GM12878 (cell line): Measurements from ENCODE around the gene PMPCA. TPM values are rescaled to one million over a fixed set of nuclear protein-coding genes. Genes with fewer than 3 reads are reported as not detected.

Source experiments
- ATAC-seq: fragments of 200-7000 bp; cut with Tn5 transposase; 3 replicates; pipeline ENCODE4 v1.9.1; 2020; ENCODE audit warnings: mild to moderate bottlenecking, moderate library complexity
- BruUV-seq: library from RNA; stranded (reverse); fragments of 400-500 nt; replicated peaks from 2 replicates; lab custom pipeline; 2021; lab: Mats Ljungman, UMichigan
- CTCF ChIA-PET: fragments of 300-600 bp; sonication (Branson Sonifier 250); formaldehyde crosslinking; extraction: SDS; loops from one replicate; lab custom pipeline; 2021; ENCODE audit warnings: inconsistent platforms; lab: Yijun Ruan, JAX
- POLR2A ChIA-PET: fragments of 350-600 bp; formaldehyde crosslinking; extraction: SDS; loops from one replicate; lab custom pipeline; 2021; ENCODE audit warnings: inconsistent platforms; lab: Charles Lee
- RAD21 ChIA-PET: fragments of 300-600 bp; sonication (Branson Sonifier 250); formaldehyde crosslinking; loops from one replicate; lab custom pipeline; 2023; ENCODE audit warnings: antibody characterized with exemption; ENCODE audit not compliant: unreplicated experiment; lab: Charles Lee
- SMC1A ChIA-PET: fragments of 300-600 bp; sonication (Branson Sonifier 250); formaldehyde crosslinking; loops from one replicate; lab custom pipeline; 2023; ENCODE audit not compliant: unreplicated experiment, uncharacterized antibody; lab: Charles Lee
- DNase-seq: peaks from one replicate; pipeline ENCODE4 v3.0.0-alpha.2; 2011; ENCODE audit warnings: low read depth, low spot score
- FAIRE-seq: peaks from 3 replicates; lab custom pipeline; 2011; peaks lifted over from hg19 to GRCh38; lab: Jason Lieb, UNC
- H2AFZ ChIP-seq: 2 replicates; pipeline ENCODE4 v1.6.0; 2011; ENCODE audit warnings: low read depth, low read length, control low read depth; ENCODE audit not compliant: control insufficient read depth
- H3K27ac ChIP-seq: 2 replicates; pipeline ENCODE4 v1.5.1; 2011; ENCODE audit warnings: control low read depth; ENCODE audit not compliant: control insufficient read depth, insufficient read depth
- H3K27me3 ChIP-seq, 2 experiments: replicated peaks in 1 of 2; 2 replicates each; pipeline versions ENCODE4 v1.6.0 to v1.6.1; 2011; ENCODE audit warnings: low read length in 1 of 2; ENCODE audit not compliant: control insufficient read depth in 2 of 2, insufficient read depth in 2 of 2
- H3K36me3 ChIP-seq, 2 experiments: 2 replicates each; pipeline ENCODE4 v1.5.1; 2011; ENCODE audit warnings: low read length in 1 of 2; ENCODE audit not compliant: control insufficient read depth in 2 of 2, insufficient read depth in 2 of 2
- H3K4me1 ChIP-seq: 2 replicates; pipeline ENCODE4 v1.6.1; 2011; ENCODE audit warnings: mild to moderate bottlenecking, low read length, moderate library complexity, mixed read lengths; ENCODE audit not compliant: control insufficient read depth, insufficient read depth
- H3K4me2 ChIP-seq: 2 replicates; pipeline ENCODE4 v1.6.0; 2011; ENCODE audit warnings: control low read depth; ENCODE audit not compliant: control insufficient read depth, insufficient read depth
- H3K4me3 ChIP-seq: fragments of 200-600 bp; sonication (generic); 2 replicates; pipeline ENCODE4 v1.5.1; 2016
- H3K79me2 ChIP-seq: 2 replicates; pipeline ENCODE4 v1.6.0; 2011; ENCODE audit warnings: low read length; ENCODE audit not compliant: control insufficient read depth, insufficient read depth
- H3K9ac ChIP-seq: 2 replicates; pipeline ENCODE4 v1.8.0; 2011; ENCODE audit warnings: low read length, control low read depth, mixed read lengths; ENCODE audit not compliant: control insufficient read depth, insufficient read depth
- H3K9me3 ChIP-seq: replicated peaks from 3 replicates; pipeline ENCODE4 v1.5.1; 2011; ENCODE audit warnings: mild to moderate bottlenecking, low read length; ENCODE audit not compliant: control insufficient read depth, insufficient read depth
- H4K20me1 ChIP-seq: 2 replicates; pipeline ENCODE4 v1.6.0; 2011; ENCODE audit not compliant: control insufficient read depth, insufficient read depth
- BACH1 ChIP-seq: fragments of 450-650 bp; IDR thresholded peaks from 2 replicates; pipeline ENCODE4 v1.6.1; 2017; ENCODE audit warnings: mild to moderate bottlenecking, borderline replicate concordance
- BCL3 ChIP-seq: IDR thresholded peaks from 2 replicates; pipeline ENCODE4 v1.6.1; 2011; ENCODE audit warnings: borderline replicate concordance, low read depth, mild to moderate bottlenecking, moderate library complexity, low read length; ENCODE audit not compliant: insufficient read depth, poor library complexity, severe bottlenecking
- BHLHE40 ChIP-seq, 2 experiments: fragments of 450-650 bp in 1 of 2; IDR thresholded peaks; 2 replicates each; pipeline ENCODE4 v1.6.1; 2011 to 2017; ENCODE audit warnings: low read depth in 2 of 2, borderline replicate concordance in 1 of 2, improper control_type of control experiment in 1 of 2, low read length in 1 of 2, mild to moderate bottlenecking in 1 of 2
- CREM ChIP-seq: IDR thresholded peaks from 2 replicates; pipeline ENCODE4 v1.6.1; 2014; ENCODE audit warnings: antibody characterized with exemption, low read depth
- IKZF1 ChIP-seq: fragments of 450-650 bp; conservative IDR thresholded peaks from 2 replicates; pipeline ENCODE4 v1.6.1; 2017; ENCODE audit warnings: antibody characterized with exemption, mild to moderate bottlenecking
- MTA2 ChIP-seq: fragments of 450-650 bp; IDR thresholded peaks from 2 replicates; pipeline ENCODE4 v1.6.1; 2016; ENCODE audit warnings: low read depth, mild to moderate bottlenecking, moderate library complexity
- NFXL1 ChIP-seq: fragments of 450-650 bp; IDR thresholded peaks from 2 replicates; pipeline ENCODE4 v1.6.1; 2017; ENCODE audit warnings: antibody characterized with exemption, mild to moderate bottlenecking, borderline replicate concordance
- NKRF ChIP-seq: fragments of 450-650 bp; conservative IDR thresholded peaks from 2 replicates; pipeline ENCODE4 v1.6.1; 2017; ENCODE audit warnings: mild to moderate bottlenecking, moderate library complexity
- PML ChIP-seq: IDR thresholded peaks from 2 replicates; pipeline ENCODE4 v1.6.1; 2012; ENCODE audit warnings: low read length, inconsistent platforms
- POLR2AphosphoS2 ChIP-seq: IDR thresholded peaks from 2 replicates; pipeline ENCODE4 v1.6.1; 2011; ENCODE audit warnings: low read depth, mild to moderate bottlenecking, low read length, improper control_type of control experiment, moderate library complexity
- RB1 ChIP-seq: fragments of 450-650 bp; formaldehyde crosslinking; IDR thresholded peaks from 2 replicates; pipeline ENCODE4 v1.6.1; 2017; ENCODE audit warnings: mild to moderate bottlenecking, borderline replicate concordance
- RUNX3 ChIP-seq: IDR thresholded peaks from 2 replicates; pipeline ENCODE4 v1.6.1; 2012; ENCODE audit warnings: low read length, inconsistent platforms
- SMAD5 ChIP-seq: IDR thresholded peaks from 2 replicates; pipeline ENCODE4 v1.6.1; 2016; ENCODE audit warnings: antibody characterized with exemption, low read depth
- SMARCA5 ChIP-seq: fragments of 450-650 bp; IDR thresholded peaks from 2 replicates; pipeline ENCODE4 v1.6.1; 2017; ENCODE audit warnings: mild to moderate bottlenecking
- SP1 ChIP-seq: IDR thresholded peaks from one replicate; pipeline ENCODE4 v1.6.1; 2011; ENCODE audit warnings: low read depth, low read length
- STAT1 ChIP-seq: fragments of 450-650 bp; conservative IDR thresholded peaks from 2 replicates; pipeline ENCODE4 v1.6.1; 2014; ENCODE audit warnings: antibody characterized with exemption, mild to moderate bottlenecking
- TARDBP ChIP-seq: IDR thresholded peaks from 2 replicates; pipeline ENCODE4 v1.6.1; 2016; ENCODE audit warnings: borderline replicate concordance
- ZNF207 ChIP-seq: fragments of 450-650 bp; IDR thresholded peaks from 2 replicates; pipeline ENCODE4 v1.6.1; 2014; ENCODE audit warnings: antibody characterized with exemption, mild to moderate bottlenecking, borderline replicate concordance
- WGBS: methylation state at CpG from one replicate; pipeline ENCODE4 v1.1.6; 2016; ENCODE audit warnings: low lambda C conversion rate; ENCODE audit not compliant: insufficient replicate concordance, insufficient coverage; ENCODE audit errors: missing lambda C conversion rate; 5-methylcytosine and 5-hydroxymethylcytosine counted together
- in situ Hi-C: fragments of 300-500 bp; cut with MboI; formaldehyde crosslinking; loops from 9 replicates; pipeline ENCODE4 v1.14.3; 2018; ENCODE audit warnings: mixed read lengths
- intact Hi-C: fragments of 100-400 bp; cut with micrococcal nuclease; formaldehyde crosslinking; loops from one replicate; pipeline ENCODE4 v1.14.2; 2022; ENCODE audit not compliant: unreplicated experiment
- polyA plus RNA-seq, 11 experiments: library from polyadenylated mRNA; depleted of rRNA in 4 of 11; unstranded in 6 of 11; stranded (reverse) in 5 of 11; fragments of >200 nt; fragmentation: Nextera tagmentation in 4 of 11; fragmentation: Illumina TruSeq in 1 of 11; extraction: Ambion mirVana in 4 of 11; extraction: Trizol in 1 of 11; gene quantifications; 1 replicate in 1 of 11; 2 replicates in 10 of 11; pipeline versions ENCODE4 v1.2.1 to v1.2.3, GENCODE V29; 2011 to 2016; ENCODE audit warnings: inconsistent platforms in 2 of 11, missing spikeins in 2 of 11, low read depth in 1 of 11
- total RNA-seq, 4 experiments: library from RNA; depleted of rRNA in 3 of 4; stranded (reverse); fragments of >200 nt in 3 of 4; fragmentation: Illumina TruSeq in 1 of 4; extraction: Trizol in 1 of 4; gene quantifications; 2 replicates each; pipeline versions ENCODE4 v1.2.1 to v1.2.3, GENCODE V29; 2013 to 2021
- TF ChIP-seq, protein P1 (sequence below): IDR thresholded peaks from 2 replicates; pipeline ENCODE4 v1.6.1; 2012; ENCODE audit warnings: low read depth, low read length, improper control_type of control experiment

Gene PMPCA
- total and polyA plus RNA-seq, 10 of the 15 experiments (the other 5 are each of a cell fraction or from before 2014, with no cell fraction given): 8.1 to 137 (median 75.7) TPM

GRCh38 chr9:136409557-136410455, 652 bp upstream of the PMPCA start:
- BruUV-seq: TSS peak; percentile 68
- no peak for FAIRE-seq
- SMC1A ChIA-PET: interaction anchor here (0.8 to 1.4 kb wide), 3 partner anchors 9 to 215 kb away, joined by 3 to 4 read pairs (median 3); no protein-coding TSS in a partner anchor
- ATAC-seq: peak; percentile 59
- Histone ChIP-seq H3K9me3 (no peaks in the 10 kb centered on the region), H3K4me2 (peak overlapping the region; percentile 99), H3K9ac (peak overlapping the region; percentile 97), H4K20me1 (no peaks in the 10 kb centered on the region), H3K4me1 (peaks cover 25% of the 10 kb centered on the region), H3K36me3 (peaks cover 14 to 24% of the 10 kb centered on the region in 2 experiments; a peak in 3 of 4 replicates), H3K27ac (peak overlapping the region; percentile 93), H2AFZ (peak overlapping the region; percentile 47), H3K4me3 (peak overlapping the region; percentile 81), H3K79me2 (peaks cover 55% of the 10 kb centered on the region), H3K27me3 (no peaks in the 10 kb centered on the region)
- RAD21 ChIA-PET: interaction anchor here (1.2 kb wide), 1 partner anchor 8 kb away, joined by 3 read pairs; no protein-coding TSS in a partner anchor
- intact Hi-C loops (loop anchor here (2.0 kb wide), 1 partner anchor 73 kb away; the partner anchor contains the start of gene SEC16A), in situ Hi-C loops (no loop called here)
- no peak for DNase-seq
- POLR2A ChIA-PET: interaction anchor here (0.7 to 1.9 kb wide), 7 partner anchors 9 to 660 kb away, joined by 3 to 11 read pairs (median 4); partner anchors contain the start of genes SAPCD2 and SNAPC4
- 1% methylated on average over 47 of the region's 71 CpGs for WGBS
- CTCF ChIA-PET: interaction anchor here (0.6 to 2.0 kb wide), 5 partner anchors 9 to 350 kb away, joined by 3 to 21 read pairs (median 5); no protein-coding TSS in a partner anchor
- no peak; the same call in 1 of the 2 replicates for TF ChIP-seq BACH1
- no peak for TF ChIP-seq RB1
- TF ChIP-seq IKZF1: peak; percentile 42; the same call in 1 of the 2 replicates
- peak; percentile 50 for TF ChIP-seq NKRF
- no peak for TF ChIP-seq CREM
- no peak for TF ChIP-seq POLR2AphosphoS2
- no peak for TF ChIP-seq MTA2
- TF ChIP-seq BCL3: no peak
- no peak; the same call in 1 of the 2 replicates for TF ChIP-seq TARDBP
- TF ChIP-seq BHLHE40 (IDR thresholded peaks at IDR 0.05; ENCODE audit: borderline replicate concordance in 1 of 2, low read depth in 2 of 2, low read length in 1 of 2): peak; percentile 26 to 46; a peak in 2 of 4 replicates
- TF ChIP-seq SMAD5: peak; percentile 68; the same call in 1 of the 2 replicates
- peak; percentile 45 for TF ChIP-seq SMARCA5
- TF ChIP-seq, protein P1, sequence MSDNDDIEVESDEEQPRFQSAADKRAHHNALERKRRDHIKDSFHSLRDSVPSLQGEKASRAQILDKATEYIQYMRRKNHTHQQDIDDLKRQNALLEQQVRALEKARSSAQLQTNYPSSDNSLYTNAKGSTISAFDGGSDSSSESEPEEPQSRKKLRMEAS: peak; percentile 80
- TF ChIP-seq SP1: no peak
- no peak for TF ChIP-seq NFXL1
- TF ChIP-seq RUNX3: no peak
- no peak for TF ChIP-seq STAT1
- TF ChIP-seq PML: 0 out of 2 replicates have a peak, but pooled peaks have one; percentile 18
- TF ChIP-seq ZNF207: no peak
